H1 (cell line): ENCODE results near the gene EPHB1. TPM values are rescaled to one million over a fixed set of nuclear protein-coding genes. Genes with fewer than 3 reads are reported as not detected.

Experiments used
- CTCF ChIA-PET: fragments of 300-600 bp; sonication (Branson Sonifier 250); formaldehyde crosslinking; loops from one replicate; lab custom pipeline; 2021; ENCODE audit not compliant: partially characterized antibody; lab: Charles Lee
- POLR2A ChIA-PET: fragments of 300-600 bp; sonication (Branson Sonifier 250); formaldehyde crosslinking; loops from one replicate; lab custom pipeline; 2021; ENCODE audit warnings: inconsistent platforms; ENCODE audit not compliant: partially characterized antibody; lab: Charles Lee
- DNase-seq, 2 experiments: peaks; one replicate each; pipeline versions ENCODE4 v3.0.0 to v3.0.0-alpha.2; 2010 to 2022; ENCODE audit warnings: low spot score in 2 of 2, low read depth in 1 of 2, mixed read lengths in 1 of 2
- FAIRE-seq: peaks from 2 replicates; lab custom pipeline; 2011; peaks lifted over from hg19 to GRCh38; lab: Jason Lieb, UNC
- H2AFZ ChIP-seq: 2 replicates; pipeline ENCODE4 v1.8.1; 2012; ENCODE audit warnings: low read length, inconsistent platforms
- H2AK5ac ChIP-seq: 2 replicates; pipeline ENCODE4 v1.6.1; 2013; ENCODE audit warnings: low read depth, low read length
- H2BK120ac ChIP-seq: replicated peaks from 2 replicates; pipeline ENCODE3; 2013; ENCODE audit warnings: low read depth, low read length, inconsistent platforms
- H2BK12ac ChIP-seq: 2 replicates; pipeline ENCODE4 v1.6.1; 2013; ENCODE audit warnings: low read depth, low read length
- H2BK15ac ChIP-seq: 2 replicates; pipeline ENCODE4 v1.6.1; 2013; ENCODE audit warnings: low read length
- H2BK20ac ChIP-seq: 2 replicates; pipeline ENCODE4 v1.6.1; 2013; ENCODE audit warnings: low read length
- H2BK5ac ChIP-seq: 2 replicates; pipeline ENCODE4 v1.6.1; 2013; ENCODE audit warnings: low read depth, low read length
- H3K14ac ChIP-seq: 2 replicates; pipeline ENCODE4 v1.6.1; 2013; ENCODE audit warnings: inconsistent platforms; ENCODE audit not compliant: insufficient read length
- H3K18ac ChIP-seq: 2 replicates; pipeline ENCODE4 v1.6.1; 2013; ENCODE audit warnings: low read length; ENCODE audit errors: extremely low read depth
- H3K23ac ChIP-seq: 2 replicates; pipeline ENCODE4 v1.6.1; 2013; ENCODE audit warnings: inconsistent platforms; ENCODE audit not compliant: insufficient read length
- H3K23me2 ChIP-seq: 2 replicates; pipeline ENCODE4 v1.6.1; 2013; ENCODE audit warnings: low read depth, low read length
- H3K27ac ChIP-seq: 2 replicates; pipeline ENCODE4 v1.6.1; 2011; ENCODE audit warnings: low read depth, low read length, inconsistent platforms
- H3K27me3 ChIP-seq, 4 experiments: replicated peaks in 1 of 4; 1 replicate in 1 of 4; 2 replicates in 3 of 4; pipeline versions ENCODE4 v1.6.1 to v1.8.1; 2011 to 2013; ENCODE audit warnings: low read length in 3 of 4, mild to moderate bottlenecking in 3 of 4, inconsistent platforms in 2 of 4, mixed read lengths in 2 of 4, moderate library complexity in 1 of 4; ENCODE audit not compliant: control insufficient read depth in 3 of 4, insufficient read depth in 3 of 4; ENCODE audit errors: extremely low read depth in 1 of 4
- H3K36me3 ChIP-seq, 4 experiments: 2 replicates each; pipeline versions ENCODE4 v1.6.1 to v1.8.1; 2011 to 2013; ENCODE audit warnings: mild to moderate bottlenecking in 4 of 4, low read length in 3 of 4, moderate library complexity in 2 of 4, control low read depth in 1 of 4, inconsistent platforms in 1 of 4; ENCODE audit not compliant: insufficient read depth in 4 of 4, control insufficient read depth in 2 of 4
- H3K4ac ChIP-seq: replicated peaks from 2 replicates; pipeline ENCODE3; 2013; ENCODE audit warnings: low read length, low read depth, mixed read lengths, inconsistent platforms; ENCODE audit not compliant: insufficient read length
- H3K4me1 ChIP-seq, 4 experiments: replicated peaks in 1 of 4; 1 replicate in 1 of 4; 2 replicates in 3 of 4; pipeline versions ENCODE4 v1.6.1 to v1.8.1; 2011 to 2013; ENCODE audit warnings: low read length in 3 of 4, inconsistent platforms in 2 of 4, mixed read lengths in 1 of 4; ENCODE audit not compliant: insufficient read depth in 4 of 4, control insufficient read depth in 3 of 4
- H3K4me2 ChIP-seq, 2 experiments: 2 replicates each; pipeline versions ENCODE4 v1.6.1 to v1.8.1; 2011 to 2013; ENCODE audit warnings: low read depth in 2 of 2, low read length in 2 of 2, control low read depth in 1 of 2, inconsistent platforms in 1 of 2, mild to moderate bottlenecking in 1 of 2; ENCODE audit not compliant: insufficient read depth in 1 of 2
- H3K4me3 ChIP-seq, 4 experiments: fragments of 200-600, 300-600 bp in 1 of 4; sonication (generic), shearing (Covaris generic), sonication (Bioruptor Twin) in 1 of 4; 2 replicates each; pipeline versions ENCODE4 v1.5.1 to v1.8.1; 2011 to 2016; ENCODE audit warnings: low read length in 4 of 4, low read depth in 3 of 4, control low read depth in 2 of 4, inconsistent platforms in 2 of 4, mild to moderate bottlenecking in 2 of 4, mixed read lengths in 1 of 4, moderate library complexity in 1 of 4; ENCODE audit not compliant: insufficient read depth in 2 of 4; ENCODE audit errors: extremely low read depth in 1 of 4
- H3K56ac ChIP-seq: replicated peaks from 2 replicates; pipeline ENCODE3; 2013; ENCODE audit warnings: low read depth, mild to moderate bottlenecking, mixed read lengths, low read length, inconsistent platforms; ENCODE audit not compliant: insufficient read length
- H3K79me1 ChIP-seq: 2 replicates; pipeline ENCODE4 v1.6.1; 2013; ENCODE audit warnings: low read depth, low read length, control low read depth
- H3K79me2 ChIP-seq, 2 experiments: 2 replicates each; pipeline versions ENCODE4 v1.6.1 to v1.8.1; 2012 to 2013; ENCODE audit warnings: low read length in 2 of 2, mild to moderate bottlenecking in 2 of 2, inconsistent platforms in 1 of 2; ENCODE audit not compliant: insufficient read depth in 2 of 2, control insufficient read depth in 1 of 2
- H3K9ac ChIP-seq, 4 experiments: replicated peaks in 1 of 4; 1 replicate in 1 of 4; 2 replicates in 3 of 4; pipeline versions ENCODE4 v1.6.1 to v1.8.1; 2011 to 2013; ENCODE audit warnings: low read depth in 3 of 4, low read length in 3 of 4, control low read depth in 2 of 4, mild to moderate bottlenecking in 2 of 4, moderate library complexity in 2 of 4, inconsistent platforms in 1 of 4; ENCODE audit errors: extremely low read depth in 1 of 4
- H3K9me3 ChIP-seq, 2 experiments: 2 replicates each; pipeline versions ENCODE4 v1.6.1 to v1.8.1; 2012 to 2013; ENCODE audit warnings: mild to moderate bottlenecking in 2 of 2, moderate library complexity in 2 of 2, control low read depth in 1 of 2, inconsistent platforms in 1 of 2, low read depth in 1 of 2, low read length in 1 of 2, mixed read lengths in 1 of 2; ENCODE audit not compliant: insufficient read depth in 2 of 2
- H4K20me1 ChIP-seq, 2 experiments: replicated peaks in 1 of 2; 2 replicates each; pipeline versions ENCODE3 to v1.8.1; 2011 to 2013; ENCODE audit warnings: inconsistent platforms in 2 of 2, low read length in 2 of 2, mild to moderate bottlenecking in 1 of 2; ENCODE audit not compliant: insufficient read depth in 2 of 2, control insufficient read depth in 1 of 2
- H4K5ac ChIP-seq: 2 replicates; pipeline ENCODE4 v1.6.1; 2013; ENCODE audit warnings: low read length, low read depth, mixed read lengths, inconsistent platforms; ENCODE audit not compliant: insufficient read length
- H4K8ac ChIP-seq: 2 replicates; pipeline ENCODE4 v1.8.0; 2013; ENCODE audit warnings: mild to moderate bottlenecking, moderate library complexity, low read length, inconsistent platforms; ENCODE audit not compliant: insufficient read depth; ENCODE audit errors: extremely low read depth
- H4K91ac ChIP-seq: replicated peaks from 2 replicates; pipeline ENCODE3; 2013; ENCODE audit warnings: low read length, mixed read lengths, inconsistent platforms; ENCODE audit not compliant: insufficient read length
- MAFK ChIP-seq: IDR thresholded peaks from 2 replicates; pipeline ENCODE4 v1.6.1; 2012; ENCODE audit warnings: low read depth, mild to moderate bottlenecking, improper control_type of control experiment, low read length
- SAP30 ChIP-seq: fragments of 300-600 bp; sonication (generic); IDR thresholded peaks from 2 replicates; pipeline ENCODE4 v1.7.1; 2012; ENCODE audit warnings: low read length, moderate library complexity, mild to moderate bottlenecking, inconsistent platforms; ENCODE audit not compliant: insufficient read depth, insufficient replicate concordance
- SP2 ChIP-seq: IDR thresholded peaks from 2 replicates; pipeline ENCODE4 v1.6.1; 2012; ENCODE audit warnings: mild to moderate bottlenecking, low read length, inconsistent platforms
- TAF1 ChIP-seq: IDR thresholded peaks from 2 replicates; pipeline ENCODE4 v1.6.1; 2011; ENCODE audit warnings: mild to moderate bottlenecking, low read depth, low read length
- WGBS, 2 experiments: shearing (Covaris generic) in 1 of 2; methylation state at CpG; one replicate each; pipeline versions ENCODE4 v1.1.6 to v1.1.7; 2013 to 2015; ENCODE audit warnings: low lambda C conversion rate in 2 of 2, mixed read lengths in 2 of 2, inconsistent platforms in 1 of 2, low coverage in 1 of 2, missing lambda C conversion rate in 1 of 2; ENCODE audit not compliant: insufficient replicate concordance in 2 of 2, insufficient coverage in 1 of 2, insufficient read length in 1 of 2; ENCODE audit errors: extremely low coverage in 1 of 2, missing lambda C conversion rate in 1 of 2; 5-methylcytosine and 5-hydroxymethylcytosine counted together
- polyA plus RNA-seq, 7 experiments: library from polyadenylated mRNA; depleted of rRNA in 3 of 7; stranded (reverse) in 5 of 7; unstranded in 2 of 7; fragments of >200 nt in 5 of 7; fragments of 200-250 nt in 2 of 7; gene quantifications; 1 replicate in 5 of 7; 2 replicates in 1 of 7; 4 replicates in 1 of 7; pipeline versions ENCODE4 v1.2.1 to v1.2.3, GENCODE V29; 2011 to 2013; ENCODE audit warnings: missing spikeins in 2 of 7, mixed read lengths in 2 of 7
- total RNA-seq: library from RNA; stranded (reverse); fragmentation: NEBNext Ultra II Directional; extraction: Animal tissue kit (Norgen Biotek cat#: 25700); gene quantifications from 2 replicates; pipeline ENCODE4 v1.2.1, GENCODE V29; 2021

Gene EPHB1
- total and polyA plus RNA-seq, 2 of the 8 experiments (the other 6 are each of a cell fraction or from before 2014, with no cell fraction given), result 3.5 to 5.9 TPM

DNA sequence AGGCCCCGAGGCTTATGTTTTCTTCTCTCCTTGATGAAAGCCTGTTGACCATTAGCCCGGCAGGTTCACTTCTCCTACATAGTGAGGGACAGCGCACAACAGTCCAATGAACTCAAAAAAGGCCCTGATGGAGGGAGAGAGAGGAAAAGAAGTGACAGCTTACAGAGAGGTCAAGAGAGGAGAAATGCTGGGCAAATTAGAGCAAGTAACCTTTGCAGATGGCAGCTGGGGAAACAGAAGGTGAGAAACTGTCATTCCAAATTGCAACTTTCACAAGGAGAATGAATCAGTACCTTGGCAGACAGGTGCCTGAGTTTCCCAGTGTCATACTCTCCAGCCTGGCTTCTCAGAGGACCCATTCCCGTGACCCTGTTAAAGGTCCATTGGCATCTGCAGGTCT, 252.0 kb downstream of the EPHB1 start:
- Histone ChIP-seq H4K8ac (no peak overlapping the region), H3K9me3 (no peaks in the 10 kb centered on the region), H2BK12ac (no peak overlapping the region)

More for the DNA sequence above, 252.0 kb downstream of the EPHB1 start:
- Histone ChIP-seq H3K4me3 (no peak overlapping the region), H2BK120ac (no peak overlapping the region), H2BK15ac (no peak overlapping the region), H3K36me3 (no peaks in the 10 kb centered on the region), H3K9ac (no peak overlapping the region), H3K4me1 (peaks cover 0 to 8% (median 1%) of the 10 kb centered on the region in 4 experiments; a peak in 2 of 7 replicates), H2AK5ac (no peak overlapping the region), H2AFZ (no peak overlapping the region), H3K14ac (no peak overlapping the region), H3K79me2 (no peaks in the 10 kb centered on the region), H3K23ac (no peak overlapping the region), H4K20me1 (no peaks in the 10 kb centered on the region), H3K27me3 (no peaks in the 10 kb centered on the region), H3K4ac (no peak overlapping the region), H3K79me1 (no peaks in the 10 kb centered on the region), H3K56ac (no peak overlapping the region), H3K18ac (no peak overlapping the region), H3K23me2 (no peaks in the 10 kb centered on the region), H3K27ac (no peak overlapping the region), H3K4me2 (no peak overlapping the region), H2BK5ac (no peak overlapping the region), H4K5ac (no peak overlapping the region), H2BK20ac (no peak overlapping the region), H4K91ac (no peak overlapping the region)
- no peak for DNase-seq
- TF ChIP-seq TAF1 (no peak), SAP30 (no peak), SP2 (no peak), MAFK (no peak)
- CTCF ChIA-PET, result interaction anchor here (0.5 kb wide), 1 partner anchor 821 kb away, joined by 5 read pairs; no protein-coding TSS in a partner anchor
- no peak for FAIRE-seq
- POLR2A ChIA-PET, result no interaction called here
- 89% methylated on average over 4 of the region's 4 CpGs; no CpG with 5 or more reads in 1 of the 2 experiments for whole genome bisulfite sequencing, 2 experiments
